Activated B cell treated with CpG ODN at 0.5 μM for 24 hours (primary cell): ENCODE data around the gene PLA2G4C. TPM values are rescaled to one million over a fixed set of nuclear protein-coding genes. Genes with fewer than 3 reads are reported as not detected.

Source experiments
- ATAC-seq: fragments of 200-7000 bp; cut with Tn5 transposase; one replicate; pipeline ENCODE4 v1.10.0; 2021; ENCODE audit warnings: low read depth, mild to moderate bottlenecking, moderate library complexity
- CTCF ChIA-PET: fragments of 350-600 bp; sonication (Branson Sonifier 250); formaldehyde crosslinking; loops from one replicate; lab custom pipeline; 2021; ENCODE audit warnings: antibody characterized with exemption; lab: Charles Lee
- POLR2A ChIA-PET: fragments of 350-600 bp; sonication (Branson Sonifier 250); formaldehyde crosslinking; loops from one replicate; lab custom pipeline; 2021; ENCODE audit warnings: antibody characterized with exemption; lab: Charles Lee
- DNase-seq: peaks from one replicate; pipeline ENCODE4 v3.0.0; 2022
- H3K27ac Mint-ChIP-seq: one replicate; pipeline ENCODE4 v1.8.0; 2020; ENCODE audit warnings: mixed read lengths
- H3K27me3 Mint-ChIP-seq: one replicate; pipeline ENCODE4 v1.8.0; 2021; ENCODE audit warnings: mixed read lengths
- H3K36me3 Mint-ChIP-seq: one replicate; pipeline ENCODE4 v1.8.0; 2021; ENCODE audit warnings: low read depth, mixed read lengths
- H3K4me1 Mint-ChIP-seq: one replicate; pipeline ENCODE4 v1.8.0; 2021; ENCODE audit warnings: mixed read lengths
- H3K4me3 Mint-ChIP-seq: one replicate; pipeline ENCODE4 v1.8.0; 2020; ENCODE audit warnings: mild to moderate bottlenecking, mixed read lengths
- H3K9me3 Mint-ChIP-seq: one replicate; pipeline ENCODE4 v1.8.0; 2020; ENCODE audit warnings: mixed read lengths
- intact Hi-C: fragments of 100-400 bp; cut with micrococcal nuclease; formaldehyde crosslinking; loops from one replicate; pipeline ENCODE4 v1.15.1; 2024
- total RNA-seq: library from RNA; stranded (reverse); gene quantifications from 2 replicates; pipeline ENCODE4 v1.2.3, GENCODE V29; 2022
- TF ChIP-seq, protein P1 (sequence below): fragments of 200-600 bp; IDR thresholded peaks from one replicate; pipeline ENCODE4 v1.8.0; 2022; ENCODE audit warnings: antibody characterized with exemption, mild to moderate bottlenecking

PLA2G4C gene, protein sequence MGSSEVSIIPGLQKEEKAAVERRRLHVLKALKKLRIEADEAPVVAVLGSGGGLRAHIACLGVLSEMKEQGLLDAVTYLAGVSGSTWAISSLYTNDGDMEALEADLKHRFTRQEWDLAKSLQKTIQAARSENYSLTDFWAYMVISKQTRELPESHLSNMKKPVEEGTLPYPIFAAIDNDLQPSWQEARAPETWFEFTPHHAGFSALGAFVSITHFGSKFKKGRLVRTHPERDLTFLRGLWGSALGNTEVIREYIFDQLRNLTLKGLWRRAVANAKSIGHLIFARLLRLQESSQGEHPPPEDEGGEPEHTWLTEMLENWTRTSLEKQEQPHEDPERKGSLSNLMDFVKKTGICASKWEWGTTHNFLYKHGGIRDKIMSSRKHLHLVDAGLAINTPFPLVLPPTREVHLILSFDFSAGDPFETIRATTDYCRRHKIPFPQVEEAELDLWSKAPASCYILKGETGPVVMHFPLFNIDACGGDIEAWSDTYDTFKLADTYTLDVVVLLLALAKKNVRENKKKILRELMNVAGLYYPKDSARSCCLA
- 14.9 and 16.6 TPM in 2 replicates for total RNA-seq

DNA sequence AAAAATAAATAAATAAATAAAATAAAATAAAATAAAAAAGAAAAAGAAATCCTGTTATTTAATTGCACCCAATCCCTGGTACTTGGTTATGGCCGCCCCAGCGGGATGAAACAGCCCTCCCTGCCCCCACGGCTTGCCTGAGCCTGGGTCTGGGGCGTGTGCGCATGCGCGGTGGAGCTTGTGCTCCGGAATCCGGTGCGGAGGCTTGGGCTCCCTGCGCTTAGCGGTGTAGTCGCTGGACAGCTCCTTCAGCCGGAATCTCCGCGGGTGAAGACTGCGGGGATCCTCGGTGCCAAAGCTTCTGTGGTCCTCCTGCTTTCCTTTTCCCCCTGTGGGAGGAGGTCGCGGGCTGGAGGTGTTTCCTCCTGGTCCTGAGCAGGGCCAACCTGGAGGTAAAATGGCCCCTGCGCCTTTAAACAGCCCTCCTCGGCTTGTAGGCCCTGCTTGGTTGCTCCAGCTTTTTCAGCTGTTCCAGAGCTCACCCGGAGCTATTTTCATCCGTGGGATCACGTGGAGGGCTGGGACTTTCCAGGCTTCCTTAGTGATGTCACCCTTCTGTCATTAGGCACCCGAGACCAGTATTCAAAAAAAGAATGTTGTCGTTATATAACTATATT, at the start of gene PLA2G4C:
Gene PLA2G4C, minus strand, starts transcription at position 468 of the 617 bp plus-strand sequence. CDS start 4,288 bp downstream, outside the sequence.
- ChIA-PET POLR2A (interaction anchor here (0.6 to 1.9 kb wide), 15 partner anchors 8 to 1818 kb away, joined by 3 to 10 read pairs (median 4); partner anchors contain the start of genes CARD8, EMP3 and TMEM143), CTCF (interaction anchor here (0.6 to 5.7 kb wide), 6 partner anchors 8 to 156 kb away, joined by 3 to 77 read pairs (median 4); no protein-coding TSS in a partner anchor)
- H3K9me3 Mint-ChIP-seq, result no peaks in the 10 kb centered on the region
- H3K27ac Mint-ChIP-seq, result peak within 1 kb of the TSS; percentile 88
- no peaks in the 10 kb centered on the region for H3K27me3 Mint-ChIP-seq
- DNase-seq (peak; percentile 77), ATAC-seq (peak; percentile 85)
- H3K4me1 Mint-ChIP-seq, result peaks cover 16% of the 10 kb centered on the region
- TF ChIP-seq, protein P1, sequence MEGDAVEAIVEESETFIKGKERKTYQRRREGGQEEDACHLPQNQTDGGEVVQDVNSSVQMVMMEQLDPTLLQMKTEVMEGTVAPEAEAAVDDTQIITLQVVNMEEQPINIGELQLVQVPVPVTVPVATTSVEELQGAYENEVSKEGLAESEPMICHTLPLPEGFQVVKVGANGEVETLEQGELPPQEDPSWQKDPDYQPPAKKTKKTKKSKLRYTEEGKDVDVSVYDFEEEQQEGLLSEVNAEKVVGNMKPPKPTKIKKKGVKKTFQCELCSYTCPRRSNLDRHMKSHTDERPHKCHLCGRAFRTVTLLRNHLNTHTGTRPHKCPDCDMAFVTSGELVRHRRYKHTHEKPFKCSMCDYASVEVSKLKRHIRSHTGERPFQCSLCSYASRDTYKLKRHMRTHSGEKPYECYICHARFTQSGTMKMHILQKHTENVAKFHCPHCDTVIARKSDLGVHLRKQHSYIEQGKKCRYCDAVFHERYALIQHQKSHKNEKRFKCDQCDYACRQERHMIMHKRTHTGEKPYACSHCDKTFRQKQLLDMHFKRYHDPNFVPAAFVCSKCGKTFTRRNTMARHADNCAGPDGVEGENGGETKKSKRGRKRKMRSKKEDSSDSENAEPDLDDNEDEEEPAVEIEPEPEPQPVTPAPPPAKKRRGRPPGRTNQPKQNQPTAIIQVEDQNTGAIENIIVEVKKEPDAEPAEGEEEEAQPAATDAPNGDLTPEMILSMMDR, result no peak
- peaks cover 9% of the 10 kb centered on the region for H3K36me3 Mint-ChIP-seq
- intact Hi-C loops, result no loop called here
- peak within 1 kb of the TSS; percentile 86 for H3K4me3 Mint-ChIP-seq

DNA sequence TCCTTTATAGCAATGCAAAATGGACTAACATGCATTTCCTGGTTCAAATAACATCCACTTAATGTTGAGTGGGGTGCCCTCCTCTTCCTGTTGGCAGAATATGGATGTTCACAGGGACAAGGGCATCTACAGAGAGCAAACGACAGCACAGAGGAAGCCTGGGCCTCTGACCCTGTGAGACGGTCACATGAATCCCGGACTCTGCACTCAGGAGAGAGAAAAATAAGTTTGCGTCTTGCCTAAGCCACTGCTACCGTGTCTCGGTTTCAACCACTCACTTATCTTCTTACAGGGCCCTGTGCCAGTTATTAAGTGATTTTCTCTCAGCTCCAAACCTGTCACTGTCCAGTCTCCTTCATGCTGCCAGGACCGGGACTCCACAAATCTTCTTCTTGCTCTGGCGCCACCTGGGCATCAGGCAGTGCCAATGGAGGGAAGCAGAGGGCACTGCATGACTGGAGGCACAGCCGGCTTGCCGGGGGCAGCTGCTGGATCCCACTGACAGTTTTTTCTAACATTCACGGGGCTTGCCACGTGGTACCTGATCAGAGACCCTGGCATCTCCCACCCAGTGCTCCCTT, 47.7 kb upstream of the PLA2G4C start:
- intact Hi-C loops, result no loop called here
- Mint-ChIP-seq H3K9me3 (no peaks in the 10 kb centered on the region), H3K27me3 (no peaks in the 10 kb centered on the region), H3K4me3 (no peak overlapping the region), H3K4me1 (no peaks in the 10 kb centered on the region), H3K27ac (no peak overlapping the region), H3K36me3 (peaks cover 68% of the 10 kb centered on the region)
- TF ChIP-seq, protein P1, result no peak
- ATAC-seq (no peak), DNase-seq (no peak)
- POLR2A ChIA-PET, result interaction anchor here (1.2 kb wide), 1 partner anchor 36 kb away, joined by 4 read pairs; no protein-coding TSS in a partner anchor
- CTCF ChIA-PET, result interaction anchor here (1.3 kb wide), 1 partner anchor 51 kb away, joined by 4 read pairs; no protein-coding TSS in a partner anchor

DNA sequence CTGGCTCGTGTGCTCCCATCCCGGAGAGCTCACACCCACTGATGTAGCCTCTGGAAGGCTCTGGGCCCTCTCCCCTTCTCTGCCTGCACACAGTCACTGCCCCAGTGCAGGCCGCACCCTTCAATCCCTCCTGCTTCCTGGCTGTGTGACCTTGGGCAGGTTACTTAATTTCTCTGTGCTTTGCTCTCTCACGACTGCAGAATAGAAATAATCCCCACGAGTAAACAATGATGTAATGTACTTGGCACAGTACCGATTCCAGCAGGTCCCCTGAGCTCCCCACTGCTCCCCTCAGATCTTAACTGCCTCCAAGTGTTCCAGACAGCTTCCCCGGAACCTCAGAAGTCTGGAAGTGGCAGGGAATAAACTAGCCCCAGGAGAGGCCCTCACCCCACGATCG, 43.4 kb upstream of the PLA2G4C start:
- no peak for ATAC-seq

DNA sequence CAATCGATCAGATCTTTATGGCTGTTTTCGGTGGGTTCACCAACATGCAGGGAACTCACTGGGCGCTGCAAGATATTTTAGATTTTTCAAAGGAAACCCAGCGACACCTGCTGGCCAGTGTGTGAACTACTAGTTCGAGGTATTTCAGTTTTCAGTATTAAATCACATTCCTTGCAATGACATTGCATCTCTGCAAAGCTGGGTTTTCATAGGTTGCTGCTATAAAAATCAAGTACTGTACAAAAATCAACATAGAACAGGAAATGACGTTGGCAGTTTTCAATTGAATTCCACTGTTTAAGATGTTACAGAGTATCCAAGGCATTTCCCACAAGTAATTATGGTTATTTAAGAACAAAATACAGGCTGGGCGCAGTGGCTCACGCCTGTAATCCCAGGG, 41.9 kb upstream of the PLA2G4C start:
- H3K4me1 Mint-ChIP-seq, result peaks cover 2% of the 10 kb centered on the region
- intact Hi-C loops, result loop anchor here (1.0 kb wide), 3 partner anchors 45 to 189 kb away; no protein-coding TSS in a partner anchor
- POLR2A ChIA-PET, result interaction anchor here (0.6 kb wide), 1 partner anchor 635 kb away, joined by 6 read pairs; no protein-coding TSS in a partner anchor
- H3K27me3 Mint-ChIP-seq, result no peaks in the 10 kb centered on the region
- no peak overlapping the region for H3K27ac Mint-ChIP-seq
- CTCF ChIA-PET, result interaction anchor here (0.8 to 7.2 kb wide), 9 partner anchors 13 to 192 kb away, joined by 3 to 77 read pairs (median 3); partner anchors contain the start of gene PLA2G4C
- H3K9me3 Mint-ChIP-seq, result no peaks in the 10 kb centered on the region
- peaks cover 62% of the 10 kb centered on the region for H3K36me3 Mint-ChIP-seq
- TF ChIP-seq, protein P1, result peak; percentile 44
- no peak overlapping the region for H3K4me3 Mint-ChIP-seq
- peak; percentile 74 for ATAC-seq
- DNase-seq, result peak; percentile 52

More for the DNA sequence above, 43.4 kb upstream of the PLA2G4C start:
- POLR2A ChIA-PET, result no interaction called here
- Mint-ChIP-seq H3K27ac (peak overlapping the region; percentile 35), H3K36me3 (peaks cover 63% of the 10 kb centered on the region), H3K9me3 (no peaks in the 10 kb centered on the region), H3K27me3 (no peaks in the 10 kb centered on the region), H3K4me3 (no peak overlapping the region), H3K4me1 (peaks cover 2% of the 10 kb centered on the region)
- intact Hi-C loops, result no loop called here
- CTCF ChIA-PET, result interaction anchor here (1.0 to 7.2 kb wide), 5 partner anchors 31 to 190 kb away, joined by 3 to 77 read pairs (median 5); partner anchors contain the start of gene PLA2G4C
- TF ChIP-seq, protein P1, result no peak
- no peak for DNase-seq
